A549 (cell line): ENCODE results near the gene STAT2.
A peak's percentile ranks its signal among the peaks of the same experiment; 100 is the strongest.

Experiments
- CHD4 ChIP-seq: fragments of 200-600 bp; sonication (generic); IDR thresholded peaks from 2 replicates; pipeline ENCODE4 v1.6.1; 2016; ENCODE audit warnings: antibody characterized with exemption, mild to moderate bottlenecking, borderline replicate concordance
- FOSL2 ChIP-seq, 2 experiments: fragments of 450-650 bp in 1 of 2; fragments of >200 bp in 1 of 2; sonication (Bioruptor Twin) in 1 of 2; formaldehyde crosslinking; IDR thresholded peaks; 2 replicates each; pipeline versions ENCODE4 v1.5.0 to v1.6.1; 2016 to 2020; ENCODE audit warnings: mild to moderate bottlenecking in 1 of 2, moderate library complexity in 1 of 2
- REST ChIP-seq: fragments of 200-600 bp; sonication (generic); IDR thresholded peaks from 2 replicates; pipeline ENCODE4 v1.6.1; 2016; ENCODE audit warnings: antibody characterized with exemption, mild to moderate bottlenecking, moderate library complexity
- SMC3 ChIP-seq: fragments of >200 bp; sonication (Bioruptor Twin); formaldehyde crosslinking; IDR thresholded peaks from 3 replicates; pipeline ENCODE4 v1.6.1; 2018; ENCODE audit warnings: inconsistent platforms
- TF ChIP-seq, protein P1 (sequence below): fragments of >200 bp; sonication (Bioruptor Twin); formaldehyde crosslinking; IDR thresholded peaks from 3 replicates; pipeline ENCODE4 v1.5.1; 2016

DNA sequence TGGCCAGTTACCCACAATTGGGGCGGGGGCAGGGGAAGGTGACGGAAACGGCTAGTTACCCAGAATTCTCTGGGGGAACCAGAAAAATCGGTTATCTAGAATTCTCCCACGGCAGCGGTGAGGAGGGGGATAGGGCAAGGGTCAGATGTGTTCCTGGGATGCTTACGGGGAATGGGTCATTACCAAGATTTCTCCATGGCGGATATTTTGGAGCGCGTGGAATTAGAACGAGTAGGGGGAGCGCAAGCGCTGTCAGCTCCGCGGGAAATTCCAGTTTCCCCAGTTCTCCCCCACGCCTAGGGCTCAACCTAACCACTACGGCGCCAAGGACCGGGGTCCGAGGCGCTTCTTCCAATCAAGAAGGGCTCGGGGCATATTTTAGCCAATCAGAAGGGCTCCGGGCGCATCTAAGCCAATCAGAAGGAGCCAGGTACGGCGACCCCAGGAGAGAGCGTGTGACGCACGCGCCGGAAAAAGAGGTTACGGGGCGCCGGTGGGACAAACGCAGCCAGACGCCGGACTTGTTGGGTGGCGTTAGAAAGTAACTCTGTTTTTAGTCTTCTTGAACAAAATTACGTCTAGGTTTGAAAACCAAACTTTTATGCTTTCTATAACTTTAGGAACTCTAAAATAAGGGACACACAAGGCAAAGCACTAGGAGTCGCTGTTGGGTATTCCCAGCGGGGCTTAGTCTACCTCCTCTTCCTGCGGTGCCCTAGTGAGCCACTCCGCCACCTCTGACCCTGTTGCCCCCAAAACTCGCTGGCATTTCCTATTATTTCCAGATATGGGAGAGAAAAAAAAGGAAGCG, 26.0 kb downstream of the STAT2 start, which contains the start of gene PAN2:
- TF ChIP-seq CHD4 (no peak), FOSL2 (IDR thresholded peaks at IDR 0.05) (no peak), FOSL2 (CRISPR knock-in tag; IDR thresholded peaks at IDR 0.05) (peak; percentile 18; the same call in 1 of the 2 replicates), REST (peak; percentile 24), SMC3 (no peak)
- TF ChIP-seq, protein P1, sequence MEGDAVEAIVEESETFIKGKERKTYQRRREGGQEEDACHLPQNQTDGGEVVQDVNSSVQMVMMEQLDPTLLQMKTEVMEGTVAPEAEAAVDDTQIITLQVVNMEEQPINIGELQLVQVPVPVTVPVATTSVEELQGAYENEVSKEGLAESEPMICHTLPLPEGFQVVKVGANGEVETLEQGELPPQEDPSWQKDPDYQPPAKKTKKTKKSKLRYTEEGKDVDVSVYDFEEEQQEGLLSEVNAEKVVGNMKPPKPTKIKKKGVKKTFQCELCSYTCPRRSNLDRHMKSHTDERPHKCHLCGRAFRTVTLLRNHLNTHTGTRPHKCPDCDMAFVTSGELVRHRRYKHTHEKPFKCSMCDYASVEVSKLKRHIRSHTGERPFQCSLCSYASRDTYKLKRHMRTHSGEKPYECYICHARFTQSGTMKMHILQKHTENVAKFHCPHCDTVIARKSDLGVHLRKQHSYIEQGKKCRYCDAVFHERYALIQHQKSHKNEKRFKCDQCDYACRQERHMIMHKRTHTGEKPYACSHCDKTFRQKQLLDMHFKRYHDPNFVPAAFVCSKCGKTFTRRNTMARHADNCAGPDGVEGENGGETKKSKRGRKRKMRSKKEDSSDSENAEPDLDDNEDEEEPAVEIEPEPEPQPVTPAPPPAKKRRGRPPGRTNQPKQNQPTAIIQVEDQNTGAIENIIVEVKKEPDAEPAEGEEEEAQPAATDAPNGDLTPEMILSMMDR, result peak; percentile 47
